OCI-LY3 (cell line): ENCODE results near the gene GARIN5B.

Experiments used
- H2AFZ ChIP-seq: fragments of 200-600, 300-600 bp; shearing (Covaris generic); 2 replicates; pipeline ENCODE4 v1.6.0; 2014; ENCODE audit warnings: antibody characterized with exemption, low read depth, low read length
- H3K27ac ChIP-seq: fragments of 200-600, 300-600 bp; sonication (generic); 2 replicates; pipeline ENCODE4 v1.5.1; 2014; ENCODE audit warnings: mild to moderate bottlenecking, low read length, moderate library complexity, mixed read lengths
- H3K27me3 ChIP-seq: fragments of 200-600, 300-600 bp; sonication (generic); 2 replicates; pipeline ENCODE4 v1.6.1; 2014; ENCODE audit warnings: low read depth, low read length, mixed read lengths
- H3K36me3 ChIP-seq: fragments of 200-600, 300-600 bp; sonication (generic); replicated peaks from 2 replicates; pipeline ENCODE3; 2014; ENCODE audit warnings: low read depth, low read length, mixed read lengths
- H3K4me1 ChIP-seq: fragments of 300-600, 200-600 bp; sonication (generic); 2 replicates; pipeline ENCODE4 v1.6.1; 2014; ENCODE audit warnings: low read length, mixed read lengths
- H3K4me2 ChIP-seq: fragments of 200-600, 300-600 bp; sonication (generic); 2 replicates; pipeline ENCODE4 v1.6.1; 2014; ENCODE audit warnings: low read length, mixed read lengths
- H3K4me3 ChIP-seq: fragments of 300-600, 200-600 bp; sonication (generic); 2 replicates; pipeline ENCODE4 v1.5.1; 2014; ENCODE audit warnings: antibody characterized with exemption, mild to moderate bottlenecking, low read length, moderate library complexity
- H3K79me2 ChIP-seq: fragments of 300-600, 200-600 bp; shearing (Covaris generic); 2 replicates; pipeline ENCODE4 v1.6.1; 2014; ENCODE audit warnings: mild to moderate bottlenecking, low read length, mixed read lengths
- H3K9ac ChIP-seq: fragments of 300-600, 200-600 bp; shearing (Covaris generic); 2 replicates; pipeline ENCODE4 v1.6.0; 2014; ENCODE audit warnings: mild to moderate bottlenecking, low read length, moderate library complexity
- H3K9me3 ChIP-seq: fragments of 200-600, 300-600 bp; shearing (Covaris generic); 2 replicates; pipeline ENCODE4 v1.6.1; 2014; ENCODE audit warnings: low read length, mixed read lengths; ENCODE audit not compliant: insufficient read depth
- H4K20me1 ChIP-seq: fragments of 200-600, 300-600 bp; sonication (generic); 2 replicates; pipeline ENCODE4 v1.6.1; 2016; ENCODE audit warnings: low read length, mixed read lengths; ENCODE audit not compliant: insufficient read depth
- CTCF ChIP-seq: fragments of 200-600, 300-600 bp; sonication (generic); IDR thresholded peaks from 2 replicates; pipeline ENCODE4 v1.5.1; 2014; ENCODE audit warnings: antibody characterized with exemption, low read length, low read depth
- EZH2phosphoT487 ChIP-seq: fragments of 200-600 bp; shearing (Covaris generic); IDR thresholded peaks from 2 replicates; pipeline ENCODE4 v1.6.1; 2018; ENCODE audit warnings: antibody characterized with exemption, mixed run types, low read depth

Gene GARIN5B

GRCh38 chr19:55339889-55340783 lies 22.9 kb downstream of the GARIN5B start:
- Histone ChIP-seq H4K20me1 (no peaks in the 10 kb centered on the region), H3K36me3 (peaks cover 5% of the 10 kb centered on the region), H3K27ac (peak overlapping the region; percentile 34)

GRCh38 chr19:55339105-55339888 lies 23.8 kb downstream of the GARIN5B start, which contains the start of gene KMT5C:
Gene KMT5C (plus strand): TSS chr19:55339876. CDS start chr19:55341937, 2,061 bp downstream.
- peak within 1 kb of the TSS; percentile 94 for H3K9ac ChIP-seq
- no peak for TF ChIP-seq CTCF
- no peak for TF ChIP-seq EZH2phosphoT487
- H3K36me3 ChIP-seq: peaks cover 5% of the 10 kb centered on the region
- H3K27me3 ChIP-seq: peaks cover 8% of the 10 kb centered on the region; the same call in 1 of the 2 replicates
- peak within 1 kb of the TSS; percentile 63 for H3K27ac ChIP-seq
- H2AFZ ChIP-seq: peak within 1 kb of the TSS; percentile 100
- peak within 1 kb of the TSS; percentile 96 for H3K4me2 ChIP-seq
- no peaks in the 10 kb centered on the region for H3K9me3 ChIP-seq
- peak within 1 kb of the TSS; percentile 96 for H3K4me3 ChIP-seq
- peaks cover 9% of the 10 kb centered on the region; the same call in 1 of the 2 replicates for H3K4me1 ChIP-seq
- peaks cover 8% of the 10 kb centered on the region; the same call in 1 of the 2 replicates for H3K79me2 ChIP-seq
- H4K20me1 ChIP-seq: no peaks in the 10 kb centered on the region

More at GRCh38 chr19:55339889-55340783, 22.9 kb downstream of the GARIN5B start:
- H3K9ac ChIP-seq: peak overlapping the region; percentile 94
- H3K4me1 ChIP-seq: peaks cover 9% of the 10 kb centered on the region; the same call in 1 of the 2 replicates
- no peak for TF ChIP-seq CTCF
- no peak for TF ChIP-seq EZH2phosphoT487
- no peak overlapping the region for H2AFZ ChIP-seq
- peak overlapping the region; percentile 96 for H3K4me3 ChIP-seq
- H3K79me2 ChIP-seq: peaks cover 8% of the 10 kb centered on the region; the same call in 1 of the 2 replicates
- H3K4me2 ChIP-seq: peak overlapping the region; percentile 87
- no peaks in the 10 kb centered on the region for H3K9me3 ChIP-seq
- H3K27me3 ChIP-seq: peaks cover 8% of the 10 kb centered on the region; the same call in 1 of the 2 replicates

GRCh38 chr19:55336101-55336500 lies 27.0 kb downstream of the GARIN5B start:
- Histone ChIP-seq H3K9ac (no peak overlapping the region), H3K4me2 (no peak overlapping the region), H3K9me3 (no peaks in the 10 kb centered on the region), H3K4me1 (peaks cover 7% of the 10 kb centered on the region; the same call in 1 of the 2 replicates), H3K36me3 (no peaks in the 10 kb centered on the region), H3K4me3 (no peak overlapping the region), H3K79me2 (peaks cover 8% of the 10 kb centered on the region; the same call in 1 of the 2 replicates), H3K27me3 (peaks cover 20% of the 10 kb centered on the region; the same call in 1 of the 2 replicates), H4K20me1 (no peaks in the 10 kb centered on the region), H3K27ac (no peak overlapping the region), H2AFZ (no peak overlapping the region)
- no peak for TF ChIP-seq CTCF
- TF ChIP-seq EZH2phosphoT487: no peak
